Mammary epithelial cell (primary cell): ENCODE results near the gene VTA1.

Source experiments
- CTCF ChIP-seq, 2 donors: IDR thresholded peaks in 1 of 2; conservative IDR thresholded peaks in 1 of 2; 2 replicates each; pipeline ENCODE4 v1.5.1; 2011 to 2012; ENCODE audit warnings: inconsistent platforms in 2 of 2, low read length in 2 of 2, mild to moderate bottlenecking in 2 of 2, control low read depth in 1 of 2, low read depth in 1 of 2; ENCODE audit not compliant: insufficient read depth in 1 of 2; ENCODE audit errors: extremely low read depth in 1 of 2
- EZH2 ChIP-seq: IDR thresholded peaks from 2 replicates; pipeline ENCODE4 v1.6.1; 2012; ENCODE audit warnings: low read length, inconsistent platforms, borderline replicate concordance

GRCh38 chr6:142238881-142239280 lies 91.8 kb downstream of the VTA1 start:
- TF ChIP-seq CTCF (conservative IDR thresholded peaks at IDR 0.05 in 1 of 2, IDR thresholded peaks at IDR 0.05 in 1 of 2; ENCODE audit: extremely low read depth in 1 of 2, insufficient read depth in 1 of 2, low read depth in 1 of 2, low read length in 2 of 2), result no peak
- TF ChIP-seq EZH2, result no peak
